Measurements from ENCODE around the gene CCDC51.

CCDC51 gene

GRCh38 chr3:48404440-48405342 lies 35.2 kb downstream of the CCDC51 start:
- peak; percentile 12 for DNase-seq

GRCh38 chr3:48403533-48404439 lies 36.1 kb downstream of the CCDC51 start:
- DNase-seq, result peak; percentile 5

- no peak for DNase-seq
Observed at GRCh38 chr3:48402907-48403306, 37.0 kb downstream of the CCDC51 start.

GRCh38 chr3:48402281-48402732 lies 37.6 kb downstream of the CCDC51 start:
- peak; percentile 11 for DNase-seq

GRCh38 chr3:48401434-48401901 lies 38.5 kb downstream of the CCDC51 start:
- DNase-seq, result peak; percentile 9

GRCh38 chr3:48400824-48401433 lies 39.0 kb downstream of the CCDC51 start:
- peak; percentile 57 for DNase-seq

GRCh38 chr3:48399387-48400172 lies 40.3 kb downstream of the CCDC51 start:
- peak; percentile 13 for DNase-seq

- DNase-seq, result no peak
Observed at GRCh38 chr3:48398701-48399386, 41.1 kb downstream of the CCDC51 start.

GRCh38 chr3:48397767-48398681 lies 41.9 kb downstream of the CCDC51 start:
- DNase-seq, result no peak

- no peak for DNase-seq
Observed at GRCh38 chr3:48395714-48396113, 44.2 kb downstream of the CCDC51 start.

- DNase-seq, result no peak
Observed at GRCh38 chr3:48394391-48394790, 45.5 kb downstream of the CCDC51 start.

GRCh38 chr3:48388966-48389365 lies 51.0 kb downstream of the CCDC51 start:
- no peak for DNase-seq

- no peak for DNase-seq
Observed at GRCh38 chr3:48387634-48388033, 52.3 kb downstream of the CCDC51 start.
